HepG2 (cell line): ENCODE results near the gene HES3. TPM values are rescaled to one million over a fixed set of nuclear protein-coding genes. Genes with fewer than 3 reads are reported as not detected.

ENCODE experiments used
- ATAC-seq: fragments of 200-7000 bp; cut with Tn5 transposase; 3 replicates; pipeline ENCODE4 v1.9.1; 2020; ENCODE audit warnings: mild to moderate bottlenecking, moderate library complexity
- BruUV-seq: library from RNA; stranded (reverse); fragments of 400-500 nt; replicated peaks from 2 replicates; lab custom pipeline; 2021; lab: Mats Ljungman, UMichigan
- CTCF ChIA-PET: fragments of 300-600 bp; formaldehyde crosslinking; extraction: SDS; loops from one replicate; lab custom pipeline; 2021; ENCODE audit warnings: low total read pairs, inconsistent platforms, low intra/inter-chr PET ratio; lab: Yijun Ruan, JAX
- POLR2A ChIA-PET: fragments of 350-600 bp; sonication (Branson Sonifier 250); formaldehyde crosslinking; loops from one replicate; lab custom pipeline; 2020; ENCODE audit warnings: antibody characterized with exemption, inconsistent platforms; lab: Yijun Ruan, JAX
- DNase-seq: peaks from one replicate; pipeline ENCODE4 v3.0.0-alpha.2; 2015; ENCODE audit warnings: low spot score
- FAIRE-seq: peaks from 3 replicates; lab custom pipeline; 2011; peaks lifted over from hg19 to GRCh38; lab: Jason Lieb, UNC
- H2AFZ ChIP-seq: one replicate; pipeline ENCODE4 v1.6.1; 2011; ENCODE audit warnings: low read length, inconsistent platforms
- H3K27ac ChIP-seq: fragments of 300-600 bp; 3 replicates; pipeline ENCODE4 v1.8.0; 2011; ENCODE audit warnings: mixed run types, mild to moderate bottlenecking, mixed read lengths, low read length, inconsistent platforms; ENCODE audit not compliant: insufficient read depth; ENCODE audit errors: extremely low read length
- H3K27me3 ChIP-seq, 2 experiments: fragments of 200-600 bp in 1 of 2; 2 replicates in 1 of 2; 3 replicates in 1 of 2; pipeline versions ENCODE4 v1.6.0 to v1.8.0; 2011; ENCODE audit warnings: low read length in 2 of 2, mild to moderate bottlenecking in 2 of 2, moderate library complexity in 2 of 2, inconsistent platforms in 1 of 2; ENCODE audit not compliant: insufficient read depth in 2 of 2, control insufficient read depth in 1 of 2
- H3K36me3 ChIP-seq, 2 experiments: fragments of 200-600 bp in 1 of 2; replicated peaks in 1 of 2; 2 replicates in 1 of 2; 3 replicates in 1 of 2; pipeline versions ENCODE4 v1.5.1 to v1.8.0; 2011; ENCODE audit warnings: low read length in 2 of 2, inconsistent platforms in 1 of 2; ENCODE audit not compliant: insufficient read depth in 2 of 2, control insufficient read depth in 1 of 2
- H3K4me1 ChIP-seq: 2 replicates; pipeline ENCODE4 v1.5.1; 2012; ENCODE audit warnings: low read length, inconsistent platforms; ENCODE audit not compliant: insufficient read depth
- H3K4me2 ChIP-seq: 2 replicates; pipeline ENCODE4 v1.6.0; 2011; ENCODE audit warnings: low read depth, low read length, inconsistent platforms
- H3K4me3 ChIP-seq, 3 experiments: fragments of 200-600 bp in 1 of 3; sonication (generic), shearing (Covaris generic) in 1 of 3; replicated peaks in 1 of 3; 2 replicates each; pipeline ENCODE4 v1.5.1; 2011 to 2016; ENCODE audit warnings: low read length in 3 of 3, inconsistent platforms in 2 of 3, low read depth in 2 of 3, mild to moderate bottlenecking in 2 of 3, control low read depth in 1 of 3, mixed read lengths in 1 of 3; ENCODE audit not compliant: insufficient read depth in 1 of 3
- H3K79me2 ChIP-seq: one replicate; pipeline ENCODE4 v1.6.1; 2011; ENCODE audit warnings: low read length, inconsistent platforms; ENCODE audit not compliant: insufficient read depth
- H3K9ac ChIP-seq: 2 replicates; pipeline ENCODE4 v1.6.0; 2011; ENCODE audit warnings: mild to moderate bottlenecking, low read depth, low read length, inconsistent platforms; ENCODE audit not compliant: insufficient read depth
- H3K9me3 ChIP-seq: 2 replicates; pipeline ENCODE4 v1.5.1; 2012; ENCODE audit warnings: mild to moderate bottlenecking, low read length
- H4K20me1 ChIP-seq: 2 replicates; pipeline ENCODE4 v1.6.0; 2011; ENCODE audit warnings: inconsistent platforms, mild to moderate bottlenecking, low read length, moderate library complexity; ENCODE audit not compliant: insufficient read depth
- FOXO1 ChIP-seq: sonication (generic); formaldehyde crosslinking; IDR thresholded peaks from 2 replicates; pipeline ENCODE4 v1.4.0; 2020; ENCODE audit warnings: missing genetic modification reagents
- ONECUT2 ChIP-seq: sonication (generic); formaldehyde crosslinking; IDR thresholded peaks from 2 replicates; pipeline ENCODE4 v1.4.0; 2020; ENCODE audit warnings: missing genetic modification reagents
- ZNF274 ChIP-seq: sonication (generic); formaldehyde crosslinking; IDR thresholded peaks from 2 replicates; pipeline ENCODE4 v1.5.1; 2020; ENCODE audit warnings: mild to moderate bottlenecking, missing genetic modification reagents
- ZNF441 ChIP-seq: sonication (generic); formaldehyde crosslinking; IDR thresholded peaks from 2 replicates; pipeline ENCODE4 v1.7.0; 2021; ENCODE audit warnings: missing genetic modification reagents, borderline replicate concordance
- ZNF484 ChIP-seq: sonication (generic); formaldehyde crosslinking; IDR thresholded peaks from 2 replicates; pipeline ENCODE4 v1.5.1; 2020; ENCODE audit warnings: mild to moderate bottlenecking, low read depth, missing genetic modification reagents, borderline replicate concordance
- WGBS: methylation state at CpG from one replicate; pipeline ENCODE4 v1.1.6; 2017; ENCODE audit warnings: low lambda C conversion rate; 5-methylcytosine and 5-hydroxymethylcytosine counted together
- in situ Hi-C: cut with HindIII; loops from 2 replicates; pipeline ENCODE4 v1.10.0; 2017; ENCODE audit warnings: low pct_unique_long_range_greater_than_20kb; ENCODE audit not compliant: extremely low pct_ligation_motif_present
- intact Hi-C: fragments of 100-400 bp; cut with micrococcal nuclease; formaldehyde crosslinking; loops from one replicate; pipeline ENCODE4 v1.10.0; 2022; ENCODE audit not compliant: unreplicated experiment
- polyA plus RNA-seq, 8 experiments: library from polyadenylated mRNA; depleted of rRNA in 3 of 8; stranded (reverse) in 7 of 8; unstranded in 1 of 8; fragments of >200 nt; fragmentation: Illumina TruSeq in 4 of 8; extraction: Trizol in 4 of 8; gene quantifications; 2 replicates each; pipeline versions ENCODE4 v1.2.1 to v1.2.3, GENCODE V29; 2011 to 2016; ENCODE audit warnings: low read depth in 4 of 8, missing spikeins in 1 of 8, mixed read lengths in 1 of 8; ENCODE audit not compliant: insufficient read depth in 1 of 8
- total RNA-seq, 5 experiments: library from RNA; depleted of rRNA; stranded (reverse); fragments of >200 nt; fragmentation: Illumina TruSeq; extraction: Trizol; gene quantifications; 2 replicates each; pipeline ENCODE4 v1.2.3, GENCODE V29; 2016; ENCODE audit warnings: low read depth in 1 of 5
- TF ChIP-seq, protein P1 (sequence below): sonication (generic); formaldehyde crosslinking; IDR thresholded peaks from 2 replicates; pipeline ENCODE4 v1.5.0; 2020; ENCODE audit warnings: mild to moderate bottlenecking, missing genetic modification reagents, borderline replicate concordance
- TF ChIP-seq, protein P2 (sequence below): sonication (generic); formaldehyde crosslinking; IDR thresholded peaks from 2 replicates; pipeline ENCODE4 v1.4.0; 2020; ENCODE audit warnings: missing genetic modification reagents
- TF ChIP-seq, protein P3 (sequence below): sonication (generic); formaldehyde crosslinking; IDR thresholded peaks from 2 replicates; pipeline ENCODE4 v1.8.0; 2022; ENCODE audit warnings: missing genetic modification reagents, mild to moderate bottlenecking, inconsistent platforms, borderline replicate concordance

Gene HES3
- total and polyA plus RNA-seq, 2 of the 13 experiments (the other 11 are each of a cell fraction or from before 2014, with no cell fraction given) = not detected

DNA sequence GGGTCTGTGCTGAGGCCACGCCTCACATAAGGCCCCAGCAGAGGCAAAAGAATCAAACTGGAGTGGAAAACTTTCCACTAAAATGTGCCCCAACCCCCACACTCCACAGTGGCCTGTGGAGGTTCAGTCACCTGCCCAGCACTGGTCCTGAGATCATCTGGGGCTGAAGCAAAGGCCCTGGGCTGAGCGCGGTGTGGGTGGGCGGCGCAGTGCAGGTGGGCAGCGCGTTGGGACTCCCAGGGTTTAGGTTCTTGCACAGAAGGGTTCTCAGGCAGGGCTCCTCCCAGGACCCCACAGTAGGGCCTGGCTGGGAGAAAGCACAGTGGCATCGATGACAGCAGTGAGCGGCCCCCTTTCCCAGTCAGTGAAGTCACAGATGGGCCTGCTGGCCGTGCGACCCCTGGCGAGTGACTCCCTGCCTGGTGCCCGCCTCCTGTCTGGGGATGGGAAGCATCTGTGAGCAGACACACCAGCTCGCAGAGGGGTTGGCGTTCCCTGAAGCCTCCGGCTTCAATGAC lies 30.7 kb downstream of the HES3 start:
- CTCF ChIA-PET = no interaction called here
- in situ Hi-C loops = no loop called here

More for the DNA sequence above, 30.7 kb downstream of the HES3 start:
- H3K9me3 ChIP-seq = no peaks in the 10 kb centered on the region
- no peaks in the 10 kb centered on the region for H4K20me1 ChIP-seq
- TF ChIP-seq ZNF484 (CRISPR knock-in tag) (no peak), ONECUT2 (CRISPR knock-in tag) (no peak), FOXO1 (no peak), ZNF274 (CRISPR knock-in tag) (no peak), ZNF441 (no peak)
- TF ChIP-seq, protein P1, sequence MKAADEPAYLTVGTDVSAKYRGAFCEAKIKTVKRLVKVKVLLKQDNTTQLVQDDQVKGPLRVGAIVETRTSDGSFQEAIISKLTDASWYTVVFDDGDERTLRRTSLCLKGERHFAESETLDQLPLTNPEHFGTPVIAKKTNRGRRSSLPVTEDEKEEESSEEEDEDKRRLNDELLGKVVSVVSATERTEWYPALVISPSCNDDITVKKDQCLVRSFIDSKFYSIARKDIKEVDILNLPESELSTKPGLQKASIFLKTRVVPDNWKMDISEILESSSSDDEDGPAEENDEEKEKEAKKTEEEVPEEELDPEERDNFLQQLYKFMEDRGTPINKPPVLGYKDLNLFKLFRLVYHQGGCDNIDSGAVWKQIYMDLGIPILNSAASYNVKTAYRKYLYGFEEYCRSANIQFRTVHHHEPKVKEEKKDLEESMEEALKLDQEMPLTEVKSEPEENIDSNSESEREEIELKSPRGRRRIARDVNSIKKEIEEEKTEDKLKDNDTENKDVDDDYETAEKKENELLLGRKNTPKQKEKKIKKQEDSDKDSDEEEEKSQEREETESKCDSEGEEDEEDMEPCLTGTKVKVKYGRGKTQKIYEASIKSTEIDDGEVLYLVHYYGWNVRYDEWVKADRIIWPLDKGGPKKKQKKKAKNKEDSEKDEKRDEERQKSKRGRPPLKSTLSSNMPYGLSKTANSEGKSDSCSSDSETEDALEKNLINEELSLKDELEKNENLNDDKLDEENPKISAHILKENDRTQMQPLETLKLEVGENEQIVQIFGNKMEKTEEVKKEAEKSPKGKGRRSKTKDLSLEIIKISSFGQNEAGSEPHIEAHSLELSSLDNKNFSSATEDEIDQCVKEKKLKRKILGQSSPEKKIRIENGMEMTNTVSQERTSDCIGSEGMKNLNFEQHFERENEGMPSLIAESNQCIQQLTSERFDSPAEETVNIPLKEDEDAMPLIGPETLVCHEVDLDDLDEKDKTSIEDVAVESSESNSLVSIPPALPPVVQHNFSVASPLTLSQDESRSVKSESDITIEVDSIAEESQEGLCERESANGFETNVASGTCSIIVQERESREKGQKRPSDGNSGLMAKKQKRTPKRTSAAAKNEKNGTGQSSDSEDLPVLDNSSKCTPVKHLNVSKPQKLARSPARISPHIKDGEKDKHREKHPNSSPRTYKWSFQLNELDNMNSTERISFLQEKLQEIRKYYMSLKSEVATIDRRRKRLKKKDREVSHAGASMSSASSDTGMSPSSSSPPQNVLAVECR (CRISPR knock-in tag) = no peak
- TF ChIP-seq, protein P2, sequence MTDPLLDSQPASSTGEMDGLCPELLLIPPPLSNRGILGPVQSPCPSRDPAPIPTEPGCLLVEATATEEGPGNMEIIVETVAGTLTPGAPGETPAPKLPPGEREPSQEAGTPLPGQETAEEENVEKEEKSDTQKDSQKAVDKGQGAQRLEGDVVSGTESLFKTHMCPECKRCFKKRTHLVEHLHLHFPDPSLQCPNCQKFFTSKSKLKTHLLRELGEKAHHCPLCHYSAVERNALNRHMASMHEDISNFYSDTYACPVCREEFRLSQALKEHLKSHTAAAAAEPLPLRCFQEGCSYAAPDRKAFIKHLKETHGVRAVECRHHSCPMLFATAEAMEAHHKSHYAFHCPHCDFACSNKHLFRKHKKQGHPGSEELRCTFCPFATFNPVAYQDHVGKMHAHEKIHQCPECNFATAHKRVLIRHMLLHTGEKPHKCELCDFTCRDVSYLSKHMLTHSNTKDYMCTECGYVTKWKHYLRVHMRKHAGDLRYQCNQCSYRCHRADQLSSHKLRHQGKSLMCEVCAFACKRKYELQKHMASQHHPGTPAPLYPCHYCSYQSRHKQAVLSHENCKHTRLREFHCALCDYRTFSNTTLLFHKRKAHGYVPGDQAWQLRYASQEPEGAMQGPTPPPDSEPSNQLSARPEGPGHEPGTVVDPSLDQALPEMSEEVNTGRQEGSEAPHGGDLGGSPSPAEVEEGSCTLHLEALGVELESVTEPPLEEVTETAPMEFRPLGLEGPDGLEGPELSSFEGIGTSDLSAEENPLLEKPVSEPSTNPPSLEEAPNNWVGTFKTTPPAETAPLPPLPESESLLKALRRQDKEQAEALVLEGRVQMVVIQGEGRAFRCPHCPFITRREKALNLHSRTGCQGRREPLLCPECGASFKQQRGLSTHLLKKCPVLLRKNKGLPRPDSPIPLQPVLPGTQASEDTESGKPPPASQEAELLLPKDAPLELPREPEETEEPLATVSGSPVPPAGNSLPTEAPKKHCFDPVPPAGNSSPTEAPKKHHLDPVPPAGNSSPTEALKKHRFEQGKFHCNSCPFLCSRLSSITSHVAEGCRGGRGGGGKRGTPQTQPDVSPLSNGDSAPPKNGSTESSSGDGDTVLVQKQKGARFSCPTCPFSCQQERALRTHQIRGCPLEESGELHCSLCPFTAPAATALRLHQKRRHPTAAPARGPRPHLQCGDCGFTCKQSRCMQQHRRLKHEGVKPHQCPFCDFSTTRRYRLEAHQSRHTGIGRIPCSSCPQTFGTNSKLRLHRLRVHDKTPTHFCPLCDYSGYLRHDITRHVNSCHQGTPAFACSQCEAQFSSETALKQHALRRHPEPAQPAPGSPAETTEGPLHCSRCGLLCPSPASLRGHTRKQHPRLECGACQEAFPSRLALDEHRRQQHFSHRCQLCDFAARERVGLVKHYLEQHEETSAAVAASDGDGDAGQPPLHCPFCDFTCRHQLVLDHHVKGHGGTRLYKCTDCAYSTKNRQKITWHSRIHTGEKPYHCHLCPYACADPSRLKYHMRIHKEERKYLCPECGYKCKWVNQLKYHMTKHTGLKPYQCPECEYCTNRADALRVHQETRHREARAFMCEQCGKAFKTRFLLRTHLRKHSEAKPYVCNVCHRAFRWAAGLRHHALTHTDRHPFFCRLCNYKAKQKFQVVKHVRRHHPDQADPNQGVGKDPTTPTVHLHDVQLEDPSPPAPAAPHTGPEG = no peak
- TF ChIP-seq, protein P3, sequence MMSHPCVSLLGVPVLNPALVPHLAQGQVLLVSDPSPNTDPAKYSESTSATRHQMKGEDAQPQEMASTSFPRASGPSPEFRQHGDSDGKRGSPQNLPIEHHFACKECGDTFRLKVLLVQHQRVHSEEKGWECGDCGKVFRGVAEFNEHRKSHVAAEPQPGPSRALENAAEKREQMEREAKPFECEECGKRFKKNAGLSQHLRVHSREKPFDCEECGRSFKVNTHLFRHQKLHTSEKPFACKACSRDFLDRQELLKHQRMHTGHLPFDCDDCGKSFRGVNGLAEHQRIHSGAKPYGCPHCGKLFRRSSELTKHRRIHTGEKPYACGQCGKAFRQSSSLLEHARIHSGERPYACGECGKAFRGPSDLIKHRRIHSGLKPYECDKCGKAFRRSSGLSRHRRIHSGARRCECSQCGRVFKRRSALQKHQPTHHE = no peak
- 100% methylated on average over 7 of the region's 16 CpGs for WGBS
- FAIRE-seq = no peak
- H3K27ac ChIP-seq = no peak overlapping the region
- no peak overlapping the region for H2AFZ ChIP-seq
- H3K36me3 ChIP-seq = peaks cover 1 to 6% of the 10 kb centered on the region in 2 experiments; a peak in 2 of 5 replicates
- intact Hi-C loops = no loop called here
- no peak overlapping the region for H3K4me2 ChIP-seq
- POLR2A ChIA-PET = no interaction called here
- H3K9ac ChIP-seq = no peak overlapping the region
- BruUV-seq = no TSS peak
- no peaks in the 10 kb centered on the region for H3K4me1 ChIP-seq
- ATAC-seq = no peak
- DNase-seq = no peak
- H3K4me3 ChIP-seq = no peak overlapping the region
- H3K27me3 ChIP-seq = no peaks in the 10 kb centered on the region
- H3K79me2 ChIP-seq = no peaks in the 10 kb centered on the region
